Measurements from ENCODE around the gene INTS13.
"Not testable (repeated sequence)": the region's sequence is repeated elsewhere in the genome, so short reads cannot be mapped to it uniquely, and the experiment has no call there.

Gene INTS13

GRCh38 chr12:26867080-26867479 is 70.7 kb downstream of the INTS13 start:
- Histone ChIP-seq H3K9ac (ENCODE audit: low read length) (no peak overlapping the region), H4K20me1 (ENCODE audit: low read depth, low read length) (no peaks in the 10 kb centered on the region), H3K9me3 (ENCODE audit: insufficient read depth, low read length) (no peaks in the 10 kb centered on the region), H3K27ac (ENCODE audit: low read depth, low read length) (no peak overlapping the region), H3K4me3 (ENCODE audit: insufficient read depth, low read length, poor library complexity, severe bottlenecking) (no peak overlapping the region), H3K27me3 (ENCODE audit: low read length) (no peaks in the 10 kb centered on the region), H3K9me2 (replicated peaks; ENCODE audit: insufficient read depth, low read length) (no peaks in the 10 kb centered on the region), H3K79me2 (ENCODE audit: insufficient read depth, low read length) (no peaks in the 10 kb centered on the region), H3K36me3 (ENCODE audit: low read length) (no peaks in the 10 kb centered on the region), H3K4me2 (ENCODE audit: low read depth, low read length, poor library complexity, severe bottlenecking) (peak overlapping the region; percentile 18), H2AFZ (ENCODE audit: low read depth, low read length, severe bottlenecking) (no peak overlapping the region), H3F3A (ENCODE audit: insufficient read depth) (no peaks in the 10 kb centered on the region)
- no peak for TF ChIP-seq EZH2phosphoT487 (conservative IDR thresholded peaks at IDR 0.05; ENCODE audit: low read length)
- TF ChIP-seq CTCF (IDR thresholded peaks at IDR 0.05; ENCODE audit: insufficient read depth, low read length, poor library complexity, severe bottlenecking), result no peak

- Histone ChIP-seq H4K20me1 (ENCODE audit: low read depth, low read length) (no peaks in the 10 kb centered on the region), H2AFZ (ENCODE audit: low read depth, low read length, severe bottlenecking) (no peak overlapping the region), H3K79me2 (ENCODE audit: insufficient read depth, low read length) (no peaks in the 10 kb centered on the region), H3K9me3 (ENCODE audit: insufficient read depth, low read length) (no peaks in the 10 kb centered on the region), H3F3A (ENCODE audit: insufficient read depth) (no peaks in the 10 kb centered on the region), H3K4me3 (ENCODE audit: insufficient read depth, low read length, poor library complexity, severe bottlenecking) (no peak overlapping the region), H3K27ac (ENCODE audit: low read depth, low read length) (no peak overlapping the region), H3K27me3 (ENCODE audit: low read length) (no peaks in the 10 kb centered on the region), H3K4me2 (ENCODE audit: low read depth, low read length, poor library complexity, severe bottlenecking) (no peak overlapping the region), H3K9ac (ENCODE audit: low read length) (no peak overlapping the region), H3K9me2 (replicated peaks; ENCODE audit: insufficient read depth, low read length) (no peaks in the 10 kb centered on the region), H3K36me3 (ENCODE audit: low read length) (no peaks in the 10 kb centered on the region)
- TF ChIP-seq EZH2phosphoT487 (conservative IDR thresholded peaks at IDR 0.05; ENCODE audit: low read length) (no peak), CTCF (IDR thresholded peaks at IDR 0.05; ENCODE audit: insufficient read depth, low read length, poor library complexity, severe bottlenecking) (peak; percentile 14)
Measured at GRCh38 chr12:26863515-26863914, 74.3 kb downstream of the INTS13 start.

- not testable (repeated sequence) for H3K9me2 ChIP-seq (replicated peaks; ENCODE audit: insufficient read depth, low read length); H3K36me3 ChIP-seq (ENCODE audit: low read length); H3F3A ChIP-seq (ENCODE audit: insufficient read depth); H4K20me1 ChIP-seq (ENCODE audit: low read depth, low read length); H3K4me3 ChIP-seq (ENCODE audit: insufficient read depth, low read length, poor library complexity, severe bottlenecking); H2AFZ ChIP-seq (ENCODE audit: low read depth, low read length, severe bottlenecking); H3K4me2 ChIP-seq (ENCODE audit: low read depth, low read length, poor library complexity, severe bottlenecking); H3K27me3 ChIP-seq (ENCODE audit: low read length); H3K9me3 ChIP-seq (ENCODE audit: insufficient read depth, low read length); H3K9ac ChIP-seq (ENCODE audit: low read length); H3K27ac ChIP-seq (ENCODE audit: low read depth, low read length); H3K79me2 ChIP-seq (ENCODE audit: insufficient read depth, low read length)
Measured at GRCh38 chr12:26862787-26863186, 75.0 kb downstream of the INTS13 start.

GRCh38 chr12:26861690-26862089 is 76.1 kb downstream of the INTS13 start:
- no peak overlapping the region for H3K4me3 ChIP-seq (ENCODE audit: insufficient read depth, low read length, poor library complexity, severe bottlenecking)
- no peak overlapping the region for H2AFZ ChIP-seq (ENCODE audit: low read depth, low read length, severe bottlenecking)
- H3K9ac ChIP-seq (ENCODE audit: low read length), result no peak overlapping the region
- H3K9me2 ChIP-seq (replicated peaks; ENCODE audit: insufficient read depth, low read length), result no peaks in the 10 kb centered on the region
- no peaks in the 10 kb centered on the region for H4K20me1 ChIP-seq (ENCODE audit: low read depth, low read length)
- H3K79me2 ChIP-seq (ENCODE audit: insufficient read depth, low read length), result no peaks in the 10 kb centered on the region
- H3K9me3 ChIP-seq (ENCODE audit: insufficient read depth, low read length), result no peaks in the 10 kb centered on the region
- no peaks in the 10 kb centered on the region for H3K27me3 ChIP-seq (ENCODE audit: low read length)
- H3K4me2 ChIP-seq (ENCODE audit: low read depth, low read length, poor library complexity, severe bottlenecking), result no peak overlapping the region
- no peaks in the 10 kb centered on the region for H3F3A ChIP-seq (ENCODE audit: insufficient read depth)
- TF ChIP-seq EZH2phosphoT487 (conservative IDR thresholded peaks at IDR 0.05; ENCODE audit: low read length) (no peak), CTCF (IDR thresholded peaks at IDR 0.05; ENCODE audit: insufficient read depth, low read length, poor library complexity, severe bottlenecking) (no peak)
- no peak overlapping the region for H3K27ac ChIP-seq (ENCODE audit: low read depth, low read length)
- H3K36me3 ChIP-seq (ENCODE audit: low read length), result no peaks in the 10 kb centered on the region

Data from SU-DHL-6 (cell line).